HCT116 (cell line): ENCODE results near the gene DHX58. TPM values are rescaled to one million over a fixed set of nuclear protein-coding genes. Genes with fewer than 3 reads are reported as not detected.

Experiments
- ATAC-seq: fragments of 200-7000 bp; cut with Tn5 transposase; 2 replicates; pipeline ENCODE4 v1.9.1; 2020; ENCODE audit warnings: mild to moderate bottlenecking, moderate library complexity
- BruUV-seq: library from RNA; stranded (reverse); fragments of 400-500 nt; replicated peaks from 2 replicates; lab custom pipeline; 2021; lab: Mats Ljungman, UMichigan
- CTCF ChIA-PET: fragments of 300-600 bp; sonication (Branson Sonifier 250); formaldehyde crosslinking; loops from one replicate; lab custom pipeline; 2021; ENCODE audit warnings: antibody characterized with exemption; lab: Charles Lee
- POLR2A ChIA-PET: fragments of 300-600, 350-600 bp; sonication (Branson Sonifier 250); formaldehyde crosslinking; loops from one replicate; lab custom pipeline; 2021; ENCODE audit warnings: antibody characterized with exemption; lab: Charles Lee
- RAD21 ChIA-PET, 2 experiments: fragments of 300-600 bp; sonication (Branson Sonifier 250); formaldehyde crosslinking; loops; one replicate each; lab custom pipeline; 2023; ENCODE audit warnings: low total read pairs in 2 of 2; ENCODE audit not compliant: uncharacterized antibody in 2 of 2, unreplicated experiment in 2 of 2, low non-redundant PET in 1 of 2; lab: Charles Lee
- DNase-seq: peaks from one replicate; pipeline ENCODE4 v3.0.0-alpha.2; 2010; ENCODE audit warnings: low read depth, low spot score
- H2AFZ ChIP-seq: fragments of 200-600 bp; shearing (Covaris generic), sonication (generic); 2 replicates; pipeline ENCODE4 v1.6.1; 2017; ENCODE audit warnings: low read depth, mixed run types, mixed read lengths, antibody characterized with exemption, low read length; ENCODE audit not compliant: poor library complexity, severe bottlenecking
- H3K27ac ChIP-seq: 2 replicates; pipeline ENCODE4 v1.5.1; 2012; ENCODE audit warnings: low read depth, low read length
- H3K27me3 ChIP-seq: fragments of 200-600 bp; sonication (generic); 2 replicates; pipeline ENCODE4 v1.6.1; 2016; ENCODE audit warnings: mixed run types, low read length, mixed read lengths; ENCODE audit not compliant: insufficient read depth
- H3K36me3 ChIP-seq, 2 experiments: fragments of 200-500 bp in 1 of 2; fragments of 200-600 bp in 1 of 2; sonication (Bioruptor generic) in 1 of 2; sonication (generic) in 1 of 2; 2 replicates each; pipeline versions ENCODE4 v1.5.1 to v1.6.1; 2014 to 2016; ENCODE audit warnings: low read length in 2 of 2, inconsistent platforms in 1 of 2, mixed read lengths in 1 of 2, mixed run types in 1 of 2; ENCODE audit not compliant: insufficient read depth in 2 of 2, control insufficient read depth in 1 of 2
- H3K4me1 ChIP-seq, 2 experiments: fragments of 200-600 bp in 1 of 2; sonication (generic) in 1 of 2; 2 replicates each; pipeline versions ENCODE4 v1.5.1 to v1.6.1; 2012 to 2017; ENCODE audit warnings: low read length in 2 of 2, inconsistent platforms in 1 of 2, mild to moderate bottlenecking in 1 of 2, mixed read lengths in 1 of 2, mixed run types in 1 of 2, moderate library complexity in 1 of 2; ENCODE audit not compliant: insufficient read depth in 2 of 2, control insufficient read depth in 1 of 2
- H3K4me2 ChIP-seq: fragments of 200-600 bp; sonication (generic); 2 replicates; pipeline ENCODE4 v1.6.1; 2017; ENCODE audit warnings: mixed run types, low read length, mixed read lengths
- H3K4me3 ChIP-seq, 2 experiments: fragments of 200-600 bp in 1 of 2; sonication (generic) in 1 of 2; replicated peaks in 1 of 2; 2 replicates each; pipeline ENCODE4 v1.5.1; 2011 to 2016; ENCODE audit warnings: low read length in 2 of 2, control low read depth in 1 of 2, low read depth in 1 of 2, mild to moderate bottlenecking in 1 of 2, mixed read lengths in 1 of 2, mixed run types in 1 of 2
- H3K79me2 ChIP-seq: fragments of 200-600 bp; sonication (generic); 2 replicates; pipeline ENCODE4 v1.6.1; 2017; ENCODE audit warnings: mild to moderate bottlenecking, mixed run types, low read length, moderate library complexity, mixed read lengths; ENCODE audit not compliant: insufficient read depth
- H3K9ac ChIP-seq: fragments of 200-600 bp; sonication (generic); 2 replicates; pipeline ENCODE4 v1.6.1; 2016; ENCODE audit warnings: low read length, mixed read lengths
- H3K9me2 ChIP-seq: fragments of 200-600 bp; sonication (generic), shearing (Covaris generic); 2 replicates; pipeline ENCODE4 v1.6.1; 2017; ENCODE audit warnings: mixed run types, mild to moderate bottlenecking, moderate library complexity; ENCODE audit not compliant: insufficient read depth
- H3K9me3 ChIP-seq, 2 experiments: fragments of 200-500 bp in 1 of 2; fragments of 200-600 bp in 1 of 2; sonication (Bioruptor generic) in 1 of 2; sonication (generic) in 1 of 2; 2 replicates each; pipeline ENCODE4 v1.6.1; 2014 to 2017; ENCODE audit warnings: low read length in 2 of 2, mixed read lengths in 2 of 2, inconsistent platforms in 1 of 2, low read depth in 1 of 2, mild to moderate bottlenecking in 1 of 2, mixed run types in 1 of 2, moderate library complexity in 1 of 2; ENCODE audit not compliant: control insufficient read depth in 1 of 2, insufficient read depth in 1 of 2
- H4K20me1 ChIP-seq: fragments of 200-600 bp; sonication (generic), shearing (Covaris generic); 2 replicates; pipeline ENCODE4 v1.6.1; 2017; ENCODE audit warnings: mixed run types, mild to moderate bottlenecking, moderate library complexity; ENCODE audit not compliant: insufficient read depth
- ATF3 ChIP-seq: IDR thresholded peaks from 2 replicates; pipeline ENCODE4 v1.6.1; 2012
- CBX3 ChIP-seq: IDR thresholded peaks from 2 replicates; pipeline ENCODE4 v1.6.1; 2012; ENCODE audit warnings: low read depth
- CEBPB ChIP-seq: IDR thresholded peaks from 2 replicates; pipeline ENCODE4 v1.6.1; 2012; ENCODE audit warnings: low read depth
- CTCF ChIP-seq, 3 experiments: fragments of 200-600 bp in 1 of 3; sonication (generic) in 1 of 3; IDR thresholded peaks in 2 of 3; conservative IDR thresholded peaks in 1 of 3; 2 replicates each; pipeline ENCODE4 v1.5.1; 2012 to 2017; ENCODE audit warnings: low read depth in 2 of 3, low read length in 2 of 3, antibody characterized with exemption in 1 of 3, borderline replicate concordance in 1 of 3, control low read depth in 1 of 3, mild to moderate bottlenecking in 1 of 3, mixed read lengths in 1 of 3, mixed run types in 1 of 3, moderate library complexity in 1 of 3; ENCODE audit not compliant: insufficient read depth in 1 of 3
- EGR1 ChIP-seq: IDR thresholded peaks from 2 replicates; pipeline ENCODE4 v1.6.1; 2012; ENCODE audit warnings: low read depth
- ELF1 ChIP-seq: IDR thresholded peaks from 2 replicates; pipeline ENCODE4 v1.6.1; 2012; ENCODE audit warnings: low read depth, borderline replicate concordance
- EZH2 ChIP-seq: fragments of 200-600 bp; sonication (generic); IDR thresholded peaks from 2 replicates; pipeline ENCODE4 v1.6.1; 2017; ENCODE audit warnings: antibody characterized with exemption, mixed run types
- EZH2phosphoT487 ChIP-seq: fragments of 200-600 bp; IDR thresholded peaks from 2 replicates; pipeline ENCODE4 v1.6.1; 2018; ENCODE audit warnings: antibody characterized with exemption, borderline replicate concordance
- FOSL1 ChIP-seq: IDR thresholded peaks from 2 replicates; pipeline ENCODE4 v1.6.1; 2012; ENCODE audit warnings: low read depth
- JUND ChIP-seq: IDR thresholded peaks from 2 replicates; pipeline ENCODE4 v1.6.1; 2012
- POLR2AphosphoS5 ChIP-seq: IDR thresholded peaks from 2 replicates; pipeline ENCODE4 v1.6.1; 2011; ENCODE audit warnings: mild to moderate bottlenecking, low read depth, low read length, moderate library complexity
- REST ChIP-seq: IDR thresholded peaks from 2 replicates; pipeline ENCODE4 v1.6.1; 2012; ENCODE audit warnings: low read depth
- SP1 ChIP-seq: IDR thresholded peaks from 2 replicates; pipeline ENCODE4 v1.6.1; 2012; ENCODE audit warnings: low read depth
- SRF ChIP-seq: IDR thresholded peaks from 2 replicates; pipeline ENCODE4 v1.6.1; 2012; ENCODE audit warnings: low read depth
- YY1 ChIP-seq: IDR thresholded peaks from 2 replicates; pipeline ENCODE4 v1.6.1; 2011; ENCODE audit warnings: low read length, low read depth, moderate library complexity, mild to moderate bottlenecking; ENCODE audit not compliant: insufficient replicate concordance; ENCODE audit errors: extremely low read depth
- ZBTB33 ChIP-seq: IDR thresholded peaks from 2 replicates; pipeline ENCODE4 v1.6.1; 2011; ENCODE audit warnings: mild to moderate bottlenecking, low read length, moderate library complexity; ENCODE audit not compliant: insufficient replicate concordance; ENCODE audit errors: extremely low read depth
- ZFX ChIP-seq: fragments of 450-650 bp; IDR thresholded peaks from 2 replicates; pipeline ENCODE4 v1.6.1; 2017
- ZNF274 ChIP-seq: fragments of 200-500 bp; sonication (Bioruptor generic); IDR thresholded peaks from 2 replicates; pipeline ENCODE4 v1.6.1; 2014; ENCODE audit warnings: mild to moderate bottlenecking, low read depth, low read length, inconsistent platforms
- intact Hi-C: fragments of 100-400 bp; cut with micrococcal nuclease; formaldehyde crosslinking; loops from 2 replicates; pipeline ENCODE4 v1.10.0; 2022
- total RNA-seq: library from RNA; stranded (reverse); gene quantifications from one replicate; pipeline ENCODE4 v1.2.1, GENCODE V29; 2021; ENCODE audit not compliant: unreplicated experiment

DHX58 gene
- total RNA-seq, 1 experiment from 2014 or later: 1.2 TPM

- H4K20me1 ChIP-seq: no peaks in the 10 kb centered on the region
- no peak overlapping the region for H3K4me2 ChIP-seq
- no peaks in the 10 kb centered on the region for H3K4me1 ChIP-seq
- H3K79me2 ChIP-seq: peaks cover 18% of the 10 kb centered on the region; the same call in 1 of the 2 replicates
- ChIA-PET RAD21 (no interaction called here), CTCF (interaction anchor here (0.7 kb wide), 1 partner anchor 18 kb away, joined by 3 read pairs; no protein-coding TSS in a partner anchor)
- no peak overlapping the region for H2AFZ ChIP-seq
- DNase-seq (no peak), ATAC-seq (no peak)
- intact Hi-C loops: no loop called here
- H3K9me2 ChIP-seq: no peaks in the 10 kb centered on the region
- H3K27me3 ChIP-seq: no peaks in the 10 kb centered on the region
- no peaks in the 10 kb centered on the region for H3K9me3 ChIP-seq
- BruUV-seq: no TSS peak
- peaks cover 29 to 45% of the 10 kb centered on the region in 2 experiments; a peak in 3 of 4 replicates for H3K36me3 ChIP-seq
- H3K9ac ChIP-seq: no peak overlapping the region
- TF ChIP-seq CEBPB: no peak
- TF ChIP-seq ZNF274: no peak
- no peak for TF ChIP-seq YY1
- TF ChIP-seq ZFX: no peak
- TF ChIP-seq SRF: no peak
- no peak for TF ChIP-seq FOSL1
- TF ChIP-seq EGR1: no peak
- no peak for TF ChIP-seq POLR2AphosphoS5
- no peak for TF ChIP-seq CBX3
- TF ChIP-seq REST: no peak
- no peak for TF ChIP-seq JUND
- TF ChIP-seq CTCF (IDR thresholded peaks at IDR 0.05 in 2 of 3, conservative IDR thresholded peaks at IDR 0.05 in 1 of 3; ENCODE audit: borderline replicate concordance in 1 of 3, insufficient read depth in 1 of 3, low read depth in 2 of 3, low read length in 2 of 3): no peak
- TF ChIP-seq EZH2phosphoT487: no peak
- no peak for TF ChIP-seq ATF3
- TF ChIP-seq SP1: no peak
- no peak for TF ChIP-seq ELF1
- no peak for TF ChIP-seq ZBTB33
- no peak for TF ChIP-seq EZH2
- TF ChIP-seq, all 23 proteins: peak for 0
- POLR2A ChIA-PET: no interaction called here
- no peak overlapping the region for H3K4me3 ChIP-seq
- H3K27ac ChIP-seq: no peak overlapping the region
These were observed 14.3 kb upstream of the DHX58 start for GRCh38 chr17:42126836-42127235.
